GM19328 (cell line): ENCODE data around the gene CLCF1.

Experiments
- ATAC-seq: cut with Tn5 transposase; IDR thresholded peaks from one replicate; pipeline ENCODE4 v1.9.1; 2021; ENCODE audit warnings: mild to moderate bottlenecking, moderate library complexity; ENCODE audit not compliant: unreplicated experiment

CLCF1 gene

GRCh38 chr11:67376063-67376820 is 2.8 kb upstream of the CLCF1 start:
- ATAC-seq: no peak

DNA sequence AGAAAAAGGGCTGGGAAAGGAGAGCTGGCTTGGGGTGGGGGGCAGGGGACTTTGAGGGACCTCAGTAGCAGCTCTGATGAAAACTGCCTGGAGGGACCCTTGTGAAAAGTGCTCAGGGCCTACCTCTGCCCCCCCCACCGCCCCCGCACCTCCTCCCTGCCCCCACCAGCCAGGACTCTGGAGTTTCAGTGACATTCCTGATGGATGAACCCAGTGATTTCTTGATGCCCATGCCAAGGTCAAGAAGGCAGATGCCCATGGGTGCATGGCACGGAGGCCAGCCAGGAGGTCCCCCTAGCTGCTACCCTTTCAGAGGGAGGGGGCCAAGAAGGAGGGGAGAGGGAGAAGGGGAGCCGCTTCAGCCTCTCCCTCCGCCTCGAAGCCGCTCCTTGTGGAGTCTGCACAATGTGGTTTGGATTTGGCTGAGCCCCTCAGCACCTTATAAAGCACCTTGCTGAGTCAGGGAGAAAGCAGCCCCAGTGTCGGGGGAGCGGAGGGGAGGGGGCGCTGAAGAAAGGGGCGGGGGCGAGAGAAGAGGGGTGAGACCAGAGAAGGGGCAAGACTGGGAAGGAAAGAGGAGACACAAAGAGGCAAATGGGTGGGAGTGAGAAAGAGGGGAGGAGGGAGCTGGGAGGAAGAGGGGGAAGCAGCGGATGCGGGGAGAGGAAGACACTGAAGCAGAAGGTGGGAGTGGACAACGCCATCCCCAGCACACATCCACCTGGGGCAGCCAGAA is 2.1 kb upstream of the CLCF1 start:
- no peak for ATAC-seq

DNA sequence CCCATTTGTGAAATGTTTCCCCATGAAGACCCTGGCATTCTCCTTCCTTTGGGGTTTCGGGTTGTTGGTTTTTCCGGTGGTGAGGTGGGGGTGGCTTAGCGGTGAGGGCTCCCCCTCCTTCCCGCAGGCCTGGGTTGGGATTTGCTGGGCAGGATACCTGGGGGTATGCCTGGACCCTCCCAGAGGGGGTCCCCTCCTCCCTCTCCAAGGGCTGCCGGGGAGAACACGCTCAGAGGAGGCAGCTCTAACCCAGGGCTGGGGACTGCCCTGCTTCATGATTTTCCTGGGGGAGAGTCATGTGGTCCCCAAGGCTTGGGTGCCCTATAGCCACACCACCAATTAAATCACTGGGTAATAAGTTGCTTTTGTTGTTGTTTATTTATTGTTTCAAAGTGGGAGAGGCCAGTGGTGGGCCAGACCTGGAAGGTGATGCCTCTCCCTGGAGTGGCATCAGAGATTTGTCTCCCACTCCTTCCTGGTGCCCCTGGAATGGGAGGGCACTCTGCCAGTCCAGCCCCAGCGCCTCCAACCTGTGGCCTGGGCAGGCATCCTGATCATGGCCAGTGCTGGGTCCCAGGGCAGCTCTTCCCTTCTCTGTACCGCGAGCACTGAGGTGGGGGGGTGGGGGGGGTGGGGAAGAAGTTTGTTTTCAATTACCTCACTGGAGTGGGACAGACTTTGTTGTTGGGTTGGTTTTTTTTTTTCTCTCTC is 1.3 kb upstream of the CLCF1 start:
- ATAC-seq: no peak

GRCh38 chr11:67373648-67374570 is 511 bp upstream of the CLCF1 start:
- no peak for ATAC-seq

GRCh38 chr11:67372321-67372992 is 941 bp downstream of the CLCF1 start:
- ATAC-seq: no peak

- ATAC-seq: no peak
Measured at GRCh38 chr11:67371911-67372320, 1.5 kb downstream of the CLCF1 start.

DNA sequence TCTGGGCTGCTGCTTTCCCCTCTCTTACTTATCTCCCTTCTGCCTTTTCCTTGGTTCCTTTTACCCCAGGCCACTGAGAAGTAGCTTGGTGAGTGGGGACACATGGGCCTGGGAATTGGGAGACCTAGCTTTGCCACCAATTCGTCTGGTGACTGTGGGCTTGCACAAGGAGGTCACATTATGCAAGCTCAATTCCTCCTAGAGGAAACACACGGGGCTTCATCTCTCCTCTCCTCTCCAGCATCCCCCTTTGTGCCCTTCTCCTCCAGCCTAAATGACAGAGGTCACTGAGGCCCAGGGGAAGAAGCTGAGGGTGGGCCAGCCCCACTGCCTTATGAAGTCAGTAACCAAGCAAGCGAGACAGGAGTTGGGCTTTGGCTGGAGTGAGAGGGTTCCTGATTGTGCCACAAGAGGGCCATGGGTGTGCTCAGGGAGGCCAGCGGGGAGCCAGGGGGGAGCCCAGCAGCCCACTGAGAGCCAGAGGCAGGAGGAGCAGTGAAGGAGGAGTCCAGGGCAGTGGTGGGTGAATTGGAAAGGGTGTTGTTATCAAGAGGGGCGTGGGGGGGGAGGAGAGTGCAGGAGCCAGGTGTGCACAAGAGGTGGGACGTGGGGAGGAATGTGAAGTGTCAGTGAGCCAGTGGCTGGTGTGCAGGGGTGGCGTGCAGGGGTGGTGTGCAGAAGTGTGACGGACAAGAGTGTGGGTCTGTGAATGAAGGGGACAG is 2.0 kb downstream of the CLCF1 start:
- no peak for ATAC-seq

GRCh38 chr11:67370351-67371076 is 2.9 kb downstream of the CLCF1 start:
- no peak for ATAC-seq

- no peak for ATAC-seq
Measured at GRCh38 chr11:67369801-67370284, 3.6 kb downstream of the CLCF1 start.

DNA sequence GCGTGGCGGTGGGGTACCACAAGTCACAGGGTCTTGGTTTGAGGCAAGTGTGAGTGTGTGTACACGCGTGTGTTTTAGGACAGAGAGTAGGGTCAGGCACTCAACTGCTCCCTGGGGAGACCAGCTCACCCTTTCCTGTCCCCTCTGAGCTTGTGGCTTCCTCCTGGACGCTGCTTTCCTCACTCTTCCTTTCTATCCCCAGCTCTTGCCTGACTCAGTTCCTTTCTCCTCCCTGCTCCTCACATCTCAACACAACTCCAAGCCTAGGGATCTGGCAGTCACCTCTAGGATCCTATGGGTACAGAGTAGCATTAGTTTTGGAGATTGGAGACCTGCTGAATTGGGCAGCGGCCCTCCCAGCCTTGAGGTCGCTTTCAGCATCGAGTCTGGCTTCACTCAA is 4.1 kb downstream of the CLCF1 start:
- ATAC-seq: no peak

DNA sequence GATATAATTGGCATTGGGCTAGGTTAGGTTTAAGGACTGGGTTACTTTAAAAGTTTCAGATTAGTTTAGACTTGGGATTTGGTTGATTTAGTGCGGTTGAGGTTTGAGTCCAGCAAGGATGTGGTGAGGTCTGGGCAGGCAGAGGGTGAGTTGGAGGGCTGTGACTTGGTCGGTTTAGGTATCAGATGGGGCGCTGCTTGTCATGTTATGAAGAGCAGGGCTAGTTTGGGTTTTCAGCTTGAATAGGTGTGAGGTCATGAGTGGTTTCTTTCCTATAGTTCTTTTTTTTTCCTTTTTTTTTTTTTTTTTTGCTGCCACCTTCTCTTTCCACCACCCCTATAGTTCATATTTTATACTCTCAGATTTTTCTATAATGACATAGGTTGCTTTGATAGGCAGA is 4.8 kb downstream of the CLCF1 start:
- no peak for ATAC-seq

DNA sequence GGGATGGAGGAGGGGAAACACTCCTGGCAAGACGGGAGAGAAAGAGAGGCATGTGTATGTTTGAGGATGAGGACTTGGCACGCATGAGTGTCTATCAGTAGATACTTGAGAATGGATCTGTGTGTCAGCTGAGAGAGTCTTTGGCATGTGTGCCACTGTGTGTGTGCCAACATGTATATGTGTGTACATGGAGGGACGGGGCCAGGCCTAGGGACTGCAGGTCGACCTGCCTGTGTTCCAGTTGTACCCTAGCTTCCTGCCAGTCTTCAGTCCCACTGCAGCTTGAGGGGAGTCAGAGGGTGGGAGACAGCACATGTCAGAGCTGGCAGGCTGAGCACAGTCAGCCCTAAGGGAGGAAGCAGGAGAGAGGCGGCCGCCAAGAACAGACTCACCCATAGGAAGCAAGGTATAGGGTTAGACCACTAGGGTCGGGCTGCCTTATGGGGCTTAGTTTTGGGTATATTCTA is 5.6 kb downstream of the CLCF1 start:
- ATAC-seq: no peak

DNA sequence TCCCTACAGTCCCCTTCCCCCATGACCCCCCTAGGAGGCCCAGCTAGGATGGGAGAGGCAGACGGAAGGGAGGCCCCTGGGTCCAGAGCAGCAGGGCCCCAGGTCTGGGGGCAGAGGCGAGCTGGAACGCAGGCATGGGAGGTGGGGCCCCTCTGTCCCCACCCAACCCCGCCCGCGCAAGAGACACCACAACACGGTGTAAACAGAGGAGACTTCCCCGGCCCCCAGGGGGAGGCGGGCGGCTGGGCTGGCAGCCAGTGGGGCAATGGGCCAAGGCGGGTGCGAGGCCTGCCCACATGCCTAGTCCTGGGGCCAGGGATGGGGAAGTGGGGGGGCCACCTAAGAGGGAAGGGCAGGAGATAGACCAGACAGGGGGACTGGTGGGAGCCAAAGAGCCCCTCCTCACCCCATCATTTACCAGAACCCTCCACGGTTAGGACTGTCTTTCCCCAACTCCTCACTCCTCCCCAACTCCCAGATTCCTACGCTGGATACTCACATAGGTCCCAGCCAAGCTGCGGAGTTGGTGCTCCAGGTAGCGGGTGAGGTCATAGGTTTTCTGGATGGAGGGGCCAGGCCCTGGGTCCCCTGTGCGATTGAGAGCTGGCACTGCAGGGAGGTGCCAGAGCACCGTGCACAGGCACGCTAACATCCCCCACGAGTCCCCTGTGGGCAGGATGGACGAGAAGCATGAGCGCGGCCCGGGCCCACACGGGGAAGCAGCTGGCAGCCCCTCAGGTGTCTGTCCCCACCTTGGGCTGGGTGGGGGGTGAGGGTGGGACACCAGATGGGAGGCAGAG is 6.2 kb downstream of the CLCF1 start:
- no peak for ATAC-seq

DNA sequence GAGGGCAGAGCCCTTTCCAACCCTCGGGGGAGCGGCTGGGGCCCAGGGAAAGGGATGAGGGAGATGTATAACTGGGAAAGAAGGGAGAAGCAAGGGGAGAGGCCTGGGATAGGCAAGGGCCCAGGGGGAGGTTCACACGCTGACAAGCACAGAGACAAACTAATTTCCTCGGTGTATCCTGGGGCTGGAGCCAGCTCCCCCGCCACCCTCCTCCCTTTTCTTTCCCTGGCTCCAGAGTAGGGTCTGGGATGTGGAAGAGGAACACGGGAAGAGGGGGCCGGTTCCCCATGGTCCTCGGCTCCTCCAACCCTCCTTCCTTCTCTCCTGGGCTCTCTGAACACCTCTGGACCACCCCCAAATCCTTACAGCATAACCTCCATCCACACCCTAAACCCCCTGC is 6.9 kb downstream of the CLCF1 start:
- ATAC-seq: no peak

- ATAC-seq: no peak
Measured at GRCh38 chr11:67365736-67366444, 7.5 kb downstream of the CLCF1 start.

- ATAC-seq: no peak
Measured at GRCh38 chr11:67364783-67365722, 8.3 kb downstream of the CLCF1 start.
